H4 (cell line): ENCODE data around the gene ARGFX. TPM values are rescaled to one million over a fixed set of nuclear protein-coding genes. Genes with fewer than 3 reads are reported as not detected.
"Not testable (repeated sequence)": the region's sequence is repeated elsewhere in the genome, so short reads cannot be mapped to it uniquely, and the experiment has no call there.

Experiments used
- DNase-seq: peaks from one replicate; pipeline ENCODE4 v3.0.0-alpha.2; 2015; ENCODE audit warnings: low spot score
- total RNA-seq: library from RNA; depleted of rRNA; stranded (reverse); fragments of >200 nt; shearing (Covaris generic); gene quantifications from 2 replicates; pipeline ENCODE4 v1.2.3, GENCODE V29; 2014; rRNA removed

The ARGFX gene
- total RNA-seq, 1 experiment from 2014 or later, result not detected

- DNase-seq, result not testable (repeated sequence)
Measured at GRCh38 chr3:121599900-121600299, 32.2 kb downstream of the ARGFX start.

- DNase-seq, result no peak
Measured at GRCh38 chr3:121601212-121601812, 33.6 kb downstream of the ARGFX start.

GRCh38 chr3:121604759-121605158, 37.0 kb downstream of the ARGFX start:
- DNase-seq, result no peak

- no peak for DNase-seq
Measured at GRCh38 chr3:121606106-121606505, 38.4 kb downstream of the ARGFX start.

Other genes starting within 250 kb of the ARGFX start
- gene POLQ, start 22.0 kb upstream of the ARGFX start, total RNA-seq, result 5.4 and 8.9 TPM in 2 replicates
- gene FBXO40, start 25.4 kb downstream of the ARGFX start, total RNA-seq, result not detected in 2 replicates
- gene HCLS1, start 93.0 kb downstream of the ARGFX start, total RNA-seq, result 0.08 TPM in 1 of 2 replicates, not detected in the other
- gene GOLGB1, start 181.8 kb downstream of the ARGFX start, total RNA-seq, result 15.0 and 20.0 TPM in 2 replicates